Loucy (cell line): ENCODE measurements around the gene SCFD1.

Source experiments
- EZH2phosphoT487 ChIP-seq: fragments of 200-600 bp; IDR thresholded peaks from 2 replicates; pipeline ENCODE4 v1.6.1; 2018; ENCODE audit warnings: antibody characterized with exemption, mild to moderate bottlenecking, moderate library complexity, borderline replicate concordance
- TF ChIP-seq, protein P1 (sequence below): fragments of 200-600 bp; sonication (generic); conservative IDR thresholded peaks from 2 replicates; pipeline ENCODE4 v1.5.1; 2014; ENCODE audit warnings: mild to moderate bottlenecking, antibody characterized with exemption, low read length

DNA sequence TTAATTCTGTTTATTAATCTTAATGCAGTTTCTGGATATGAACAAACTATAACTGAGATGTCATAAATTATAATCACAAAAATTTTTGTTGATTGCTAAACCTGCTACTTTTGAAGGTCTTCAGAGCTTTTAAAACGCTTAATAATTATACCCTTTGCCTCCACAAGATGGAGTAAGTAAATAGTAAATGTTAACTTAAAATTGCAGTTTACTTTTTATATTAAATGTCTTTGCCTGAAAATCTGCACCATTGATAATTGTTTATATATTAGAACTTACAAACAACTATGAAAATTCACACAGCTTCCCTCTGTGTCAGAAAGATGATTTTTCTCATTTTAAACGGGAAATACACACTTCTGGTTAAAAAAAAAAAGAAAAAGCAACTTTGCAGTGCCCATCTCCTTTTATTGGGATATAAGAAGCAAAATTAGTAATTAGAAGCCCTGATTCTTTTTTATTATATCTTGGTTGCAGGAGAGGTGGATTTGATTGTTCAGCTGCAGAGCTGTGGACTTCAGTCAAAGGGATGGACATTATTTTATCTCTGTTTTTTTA is 35.6 kb downstream of the SCFD1 start:
- TF ChIP-seq, protein P1, sequence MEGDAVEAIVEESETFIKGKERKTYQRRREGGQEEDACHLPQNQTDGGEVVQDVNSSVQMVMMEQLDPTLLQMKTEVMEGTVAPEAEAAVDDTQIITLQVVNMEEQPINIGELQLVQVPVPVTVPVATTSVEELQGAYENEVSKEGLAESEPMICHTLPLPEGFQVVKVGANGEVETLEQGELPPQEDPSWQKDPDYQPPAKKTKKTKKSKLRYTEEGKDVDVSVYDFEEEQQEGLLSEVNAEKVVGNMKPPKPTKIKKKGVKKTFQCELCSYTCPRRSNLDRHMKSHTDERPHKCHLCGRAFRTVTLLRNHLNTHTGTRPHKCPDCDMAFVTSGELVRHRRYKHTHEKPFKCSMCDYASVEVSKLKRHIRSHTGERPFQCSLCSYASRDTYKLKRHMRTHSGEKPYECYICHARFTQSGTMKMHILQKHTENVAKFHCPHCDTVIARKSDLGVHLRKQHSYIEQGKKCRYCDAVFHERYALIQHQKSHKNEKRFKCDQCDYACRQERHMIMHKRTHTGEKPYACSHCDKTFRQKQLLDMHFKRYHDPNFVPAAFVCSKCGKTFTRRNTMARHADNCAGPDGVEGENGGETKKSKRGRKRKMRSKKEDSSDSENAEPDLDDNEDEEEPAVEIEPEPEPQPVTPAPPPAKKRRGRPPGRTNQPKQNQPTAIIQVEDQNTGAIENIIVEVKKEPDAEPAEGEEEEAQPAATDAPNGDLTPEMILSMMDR, result peak; percentile 71
- no peak for TF ChIP-seq EZH2phosphoT487
